ENCODE results near the gene METTL23.
A peak's percentile ranks its signal among the peaks of the same experiment; 100 is the strongest.
"Not testable (repeated sequence)": the region's sequence is repeated elsewhere in the genome, so short reads cannot be mapped to it uniquely, and the experiment has no call there.

The METTL23 gene

DNA sequence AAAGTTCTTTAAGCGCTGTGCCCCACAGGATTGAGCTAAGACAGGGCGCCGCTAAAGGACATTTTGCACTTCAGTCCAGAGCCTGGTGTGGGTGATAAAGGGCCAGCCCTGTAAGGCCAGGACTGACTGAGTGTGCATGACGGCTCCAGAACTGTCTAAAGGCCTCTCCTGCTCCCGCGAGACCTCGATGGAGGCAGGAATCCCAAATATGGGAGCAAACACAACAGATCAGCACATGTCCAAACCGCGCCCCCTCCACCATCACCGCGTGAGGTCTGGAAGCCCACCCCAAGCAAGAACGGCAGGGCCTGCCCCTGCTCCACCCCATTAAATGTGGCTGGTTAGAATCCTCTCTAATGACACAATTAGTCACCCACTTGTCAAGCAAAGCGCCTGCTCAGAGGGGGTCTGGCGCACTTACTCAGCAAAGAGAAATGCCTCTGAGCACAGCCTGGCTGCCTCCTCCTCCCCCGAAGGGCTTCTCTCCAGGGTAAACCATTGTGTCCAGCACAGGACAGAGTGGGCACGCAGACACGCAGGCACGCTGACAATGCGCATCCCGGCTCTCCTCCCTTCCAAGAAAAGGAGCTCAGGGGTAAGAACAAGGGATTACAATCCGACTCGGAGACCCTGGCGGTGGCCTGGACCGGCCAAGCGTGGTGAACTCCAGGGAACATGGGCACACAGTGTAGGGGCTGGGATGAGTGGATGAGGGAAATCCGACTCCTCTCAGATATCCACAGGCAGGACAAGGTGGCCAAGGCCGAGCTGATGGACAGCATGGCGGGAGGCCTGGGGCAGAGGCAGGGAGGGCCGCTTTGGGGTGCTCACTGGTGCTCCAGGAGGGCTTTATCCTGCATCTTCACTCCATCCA is 17.3 kb upstream of the METTL23 start:
- peak in 37 of 42 donors; percentile 47 to 91 (median 70) for DNase-seq
- intact Hi-C loops (cut with DNase I) = no loop called here

DNA sequence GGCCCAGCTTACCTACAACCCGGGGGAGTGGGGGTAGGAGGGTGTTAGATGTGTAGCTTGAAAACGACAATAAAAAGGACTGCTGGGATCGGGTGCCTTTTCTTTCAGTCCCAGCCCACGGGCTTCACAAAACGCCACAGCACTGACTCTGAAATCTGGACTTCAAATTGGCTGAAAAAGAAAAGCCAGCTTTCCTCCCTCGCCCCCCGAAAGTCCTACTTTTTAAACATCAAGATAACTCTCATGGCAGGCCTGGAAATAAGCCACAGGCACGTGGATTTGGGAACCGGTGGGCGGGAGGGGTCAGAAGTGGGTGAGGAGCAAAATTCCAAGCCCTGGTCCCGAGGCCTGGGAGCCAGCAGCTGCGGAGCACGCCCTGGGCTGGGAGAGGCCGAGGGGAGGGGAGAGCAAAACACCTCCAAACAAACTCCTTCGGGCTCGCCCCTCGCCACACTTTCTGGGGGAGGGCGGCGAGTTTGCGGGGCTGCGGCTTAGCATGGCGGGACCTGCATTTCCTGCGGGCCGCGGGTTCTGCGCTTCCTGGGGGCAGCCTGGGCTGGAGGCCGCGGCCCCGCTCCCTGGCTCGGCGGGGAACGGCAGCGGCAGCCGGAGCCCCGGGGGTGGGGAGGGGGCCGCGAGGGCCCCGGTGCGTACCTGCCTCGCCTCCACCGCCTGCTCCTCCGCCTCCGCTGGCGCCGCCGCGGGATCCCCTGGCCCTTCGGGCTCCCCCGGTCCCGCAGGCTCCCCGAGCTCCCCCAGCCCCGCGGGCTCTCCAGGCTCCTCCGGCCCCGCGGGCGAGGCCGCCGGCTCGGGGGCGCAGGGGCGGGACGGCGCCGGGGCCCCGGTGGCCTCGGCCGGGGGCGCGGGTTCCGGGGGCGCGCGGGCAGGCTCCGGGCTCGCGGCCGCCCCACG is 16.4 kb upstream of the METTL23 start:
- peak in 3 of 42 donors; percentile 26 to 59 (median 37) for DNase-seq

DNA sequence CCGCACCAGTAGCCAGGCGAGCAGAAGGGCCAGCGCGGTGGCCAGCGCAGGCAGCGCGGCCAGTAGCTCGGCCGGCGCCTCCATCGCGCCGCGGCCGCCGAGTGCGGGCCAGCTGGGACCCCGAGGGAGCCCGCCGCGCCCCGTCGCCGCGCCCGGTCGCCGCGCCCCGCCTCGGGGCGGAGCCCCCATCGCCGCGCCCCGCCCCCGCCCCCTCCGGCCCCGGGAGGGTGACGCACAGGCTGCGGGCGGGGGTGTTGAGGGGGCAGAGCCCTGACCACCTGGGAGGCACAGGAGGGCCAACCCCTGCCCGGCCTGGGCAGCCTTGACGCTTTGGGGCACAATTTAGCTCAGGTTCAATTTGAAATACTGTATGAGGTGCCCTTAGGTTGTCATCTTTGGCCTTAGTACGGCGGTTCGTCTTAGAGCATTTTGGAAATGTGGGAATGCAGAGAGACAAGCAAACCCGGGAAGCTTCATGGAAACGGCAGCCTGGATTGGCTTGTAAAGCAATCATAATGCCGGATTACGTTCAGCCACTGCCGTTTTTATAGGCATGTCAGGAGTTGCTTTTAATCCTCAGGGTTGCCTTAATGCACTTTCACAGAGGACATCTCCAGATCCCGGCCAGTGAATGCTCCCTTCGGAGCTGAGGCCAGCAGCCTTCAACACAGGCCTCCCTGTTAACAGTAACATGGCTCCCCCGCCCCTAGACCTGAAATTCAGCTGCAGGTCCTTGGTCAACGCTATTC is 15.6 kb upstream of the METTL23 start, which contains the start of gene MXRA7:
Gene MXRA7, minus strand, starts transcription at position 103 of the 749 bp plus-strand sequence. Its CDS starts 19 bp downstream, at position 84.
- peak in 39 of 42 donors; percentile 49 to 89 (median 77) for DNase-seq
- intact Hi-C loops (cut with DNase I) = loop anchor here (2.0 kb wide), 1 partner anchor 16 kb away; the partner anchor contains the start of genes JMJD6 and METTL23

More for the DNA sequence above, 16.4 kb upstream of the METTL23 start:
- intact Hi-C loops (cut with DNase I) = loop anchor here (2.0 kb wide), 1 partner anchor 17 kb away; the partner anchor contains the start of genes JMJD6 and METTL23

DNA sequence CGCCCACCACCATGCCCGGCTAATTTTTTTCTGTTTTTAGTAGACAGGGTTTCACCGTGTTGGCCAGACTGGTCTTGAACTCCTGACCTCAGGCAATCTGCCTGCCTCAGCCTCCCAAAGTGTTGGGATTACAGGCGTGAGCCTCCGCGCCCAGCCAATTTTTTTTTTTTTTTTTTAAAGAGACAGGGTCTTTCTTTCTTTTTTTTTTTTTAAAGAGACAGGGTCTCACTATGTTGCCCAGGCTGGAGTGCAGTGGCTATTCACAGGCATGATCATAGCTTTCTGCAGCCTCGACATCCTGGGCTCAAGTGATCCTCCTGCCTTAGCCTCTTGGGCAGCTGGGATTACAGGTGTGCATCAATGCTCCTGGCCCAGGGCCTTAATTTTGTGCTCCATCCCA is 14.3 kb upstream of the METTL23 start:
- intact Hi-C loops (cut with DNase I); DNase-seq: not testable (repeated sequence)

DNA sequence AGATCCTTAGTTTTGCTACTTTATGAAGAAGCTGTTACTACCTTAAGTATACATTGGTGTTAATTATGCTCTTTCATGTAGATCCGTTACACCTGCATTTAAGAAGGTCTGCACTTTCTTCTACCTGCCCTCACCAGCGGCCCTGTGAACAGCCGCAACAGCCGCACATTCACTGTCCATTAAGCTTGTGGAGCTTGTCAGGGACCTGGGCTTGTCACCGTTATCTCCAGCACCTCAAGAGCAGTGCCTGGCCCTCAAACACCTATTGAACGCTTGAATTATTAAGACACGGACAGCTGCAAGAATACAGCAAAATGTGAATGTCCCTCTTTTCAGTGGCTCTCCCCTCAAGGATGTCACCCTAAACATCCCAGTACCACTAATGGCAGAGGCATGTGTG is 12.9 kb upstream of the METTL23 start:
- intact Hi-C loops (cut with DNase I) = no loop called here
- no peak for DNase-seq

DNA sequence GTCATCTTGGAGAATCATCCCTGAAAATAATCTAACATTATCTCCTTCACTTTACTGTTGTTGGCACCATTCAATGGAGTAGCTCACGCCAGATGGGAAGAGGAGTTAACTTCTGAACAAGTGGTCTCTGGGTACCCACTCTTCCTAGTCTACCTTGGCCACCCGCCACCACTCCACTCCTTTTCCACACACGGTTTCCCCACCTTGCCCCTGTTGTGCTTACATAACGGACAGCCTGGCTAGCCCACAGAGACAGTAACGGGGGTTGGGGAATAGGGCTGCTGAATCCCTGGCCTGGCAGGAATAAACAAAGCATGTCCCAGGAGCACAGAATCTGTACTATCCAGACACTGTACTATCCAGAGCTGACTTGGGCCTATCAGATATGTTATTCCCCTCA is 12.3 kb upstream of the METTL23 start:
- intact Hi-C loops (cut with DNase I) = no loop called here
- DNase-seq = no peak

DNA sequence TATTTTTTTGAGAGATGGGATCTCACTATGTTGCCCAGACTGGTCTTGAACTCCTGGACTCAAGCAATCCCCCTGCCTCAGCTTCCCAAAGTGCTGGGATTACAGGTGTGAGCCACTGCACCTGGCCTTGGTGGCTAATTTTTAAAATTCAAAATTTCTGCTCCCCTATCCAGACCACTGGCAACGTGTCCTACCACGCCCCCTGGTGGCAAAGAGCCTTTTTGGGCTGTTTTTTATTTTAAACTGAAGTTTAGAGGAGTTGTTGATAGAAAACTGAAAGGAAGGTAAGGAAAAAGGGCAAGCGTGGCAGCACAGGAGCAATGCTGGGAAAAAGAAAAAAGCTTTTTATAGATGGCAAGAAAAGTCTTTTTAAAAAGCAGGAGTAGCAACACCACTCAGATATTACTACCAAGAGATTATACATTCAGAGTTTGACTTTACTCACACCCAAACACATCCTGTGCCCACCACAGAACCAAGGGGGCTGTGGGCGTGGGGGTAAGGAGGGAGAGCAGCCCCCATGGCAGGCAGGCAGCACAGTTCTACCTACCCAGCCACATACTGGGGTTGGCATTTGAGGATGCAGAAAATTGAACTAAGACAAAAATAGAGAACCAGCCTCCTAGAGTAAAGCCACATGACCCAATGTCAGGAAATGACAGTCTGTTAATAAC is 11.7 kb upstream of the METTL23 start:
- intact Hi-C loops (cut with DNase I) = no loop called here

DNA sequence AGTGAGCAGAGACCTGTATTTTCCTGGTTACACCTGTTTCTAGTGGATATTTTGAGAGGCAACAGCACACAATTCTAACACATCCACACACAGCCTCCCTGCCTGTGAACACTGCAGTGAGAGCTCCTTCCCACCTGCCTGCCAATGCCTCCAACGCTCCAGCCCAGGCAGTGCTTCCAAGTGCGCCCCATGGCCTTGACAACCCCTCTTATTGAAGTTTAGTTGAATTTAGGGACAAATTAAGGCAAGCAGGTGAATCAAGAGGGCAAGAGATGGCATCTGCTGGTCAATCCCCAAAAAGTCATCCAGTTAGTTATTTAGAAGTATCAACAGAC is 11.2 kb upstream of the METTL23 start:
- DNase-seq = peak in 3 of 42 donors; percentile 44 to 61 (median 49)
- intact Hi-C loops (cut with DNase I) = no loop called here

More for the DNA sequence above, 11.7 kb upstream of the METTL23 start:
- DNase-seq = peak in 39 of 42 donors; percentile 40 to 92 (median 80)

DNA sequence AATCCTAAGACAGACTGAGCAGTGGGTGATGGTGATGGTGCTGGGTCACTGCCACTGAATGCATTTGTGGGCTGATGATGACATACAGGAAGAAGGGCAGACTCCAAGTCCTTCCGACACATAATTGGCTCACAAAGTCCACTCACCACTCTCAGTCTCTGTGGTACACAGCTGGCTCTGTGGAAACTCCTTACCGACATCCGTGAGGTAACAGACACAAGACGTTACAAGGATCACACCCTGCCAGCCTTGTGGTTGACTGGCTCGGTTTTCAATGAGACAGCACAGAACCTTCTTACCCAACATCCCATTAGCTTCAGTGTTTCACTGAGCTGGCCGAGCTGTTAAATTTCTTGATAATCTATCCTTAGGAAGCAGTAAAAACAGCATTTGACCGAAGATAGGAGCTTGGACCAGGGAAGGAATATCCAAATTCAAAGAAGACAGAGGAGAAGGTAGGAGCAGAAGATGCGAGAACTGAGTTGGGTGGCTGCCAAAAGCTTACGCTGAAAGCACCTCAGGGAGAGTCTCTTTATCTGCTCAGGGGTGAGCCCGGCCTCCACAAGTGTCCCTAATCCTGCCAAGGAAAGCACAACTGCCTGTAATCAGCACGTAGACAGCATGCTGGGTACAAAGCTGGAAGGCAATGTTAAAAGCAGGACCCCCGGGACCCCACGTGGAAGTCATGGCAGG is 10.3 kb upstream of the METTL23 start:
- intact Hi-C loops (cut with DNase I) = no loop called here
- DNase-seq = peak in 2 of 42 donors; percentile 46 to 78

DNA sequence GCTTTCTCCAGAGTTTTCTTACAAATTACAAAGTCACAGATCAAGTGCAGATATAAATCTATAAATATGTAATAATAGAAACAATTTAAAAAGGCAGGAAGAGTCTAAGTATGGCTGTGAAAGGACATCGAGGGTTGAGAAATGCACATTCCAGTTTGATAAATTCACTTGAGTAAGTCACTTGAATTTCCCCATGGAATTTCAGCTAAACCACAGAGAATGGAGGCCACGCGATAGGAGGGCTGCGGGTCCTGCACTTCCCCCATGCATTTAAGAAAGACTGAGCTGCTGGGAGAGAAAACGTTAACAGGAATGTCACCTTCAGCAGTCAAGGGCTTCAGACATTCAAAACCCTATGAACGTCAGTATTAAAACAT is 9.8 kb upstream of the METTL23 start:
- intact Hi-C loops (cut with DNase I) = no loop called here
- no peak for DNase-seq

DNA sequence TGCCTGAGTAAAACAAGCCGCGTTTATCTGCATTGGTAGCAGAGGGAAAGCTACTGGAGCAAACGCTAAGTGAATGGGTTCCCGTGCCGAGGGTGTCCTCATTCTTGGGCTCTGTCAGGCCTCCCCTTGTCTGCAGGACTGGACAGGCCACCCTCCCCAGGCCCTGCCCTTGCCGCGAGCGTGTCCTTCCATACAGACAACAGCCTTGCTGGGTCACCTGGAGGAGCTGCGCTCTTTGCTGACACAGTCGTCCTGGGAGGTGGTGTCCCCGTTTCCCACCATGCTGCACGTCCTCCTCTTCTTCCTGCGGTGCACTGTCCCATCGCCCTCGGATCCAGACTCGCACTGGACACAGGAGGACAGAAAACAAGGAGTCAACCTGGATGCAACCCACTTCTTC is 8.1 kb upstream of the METTL23 start:
- intact Hi-C loops (cut with DNase I) = no loop called here

DNA sequence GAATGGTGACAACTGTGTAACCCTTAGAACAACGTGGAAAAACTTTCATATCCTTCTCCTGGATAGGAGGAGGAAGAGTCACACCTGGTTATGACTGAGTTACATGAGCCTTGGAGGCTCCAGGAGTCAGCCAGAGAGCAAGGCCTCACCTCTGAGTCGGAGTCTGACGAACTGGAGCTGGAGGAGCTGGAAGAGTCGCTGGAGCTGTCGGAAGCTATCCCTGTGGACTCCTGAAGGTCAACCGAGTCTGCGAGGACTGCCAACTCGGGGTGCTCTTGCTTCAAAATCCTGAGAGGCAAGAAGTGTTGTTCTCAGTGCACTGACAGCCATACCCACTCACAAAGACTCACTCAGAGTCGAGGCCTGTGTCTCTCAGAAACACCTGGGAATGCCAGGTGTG is 6.4 kb upstream of the METTL23 start:
- intact Hi-C loops (cut with DNase I) = no loop called here
- peak in 1 of 42 donors; percentile 2 for DNase-seq

More for the DNA sequence above, 8.1 kb upstream of the METTL23 start:
- no peak for DNase-seq

DNA sequence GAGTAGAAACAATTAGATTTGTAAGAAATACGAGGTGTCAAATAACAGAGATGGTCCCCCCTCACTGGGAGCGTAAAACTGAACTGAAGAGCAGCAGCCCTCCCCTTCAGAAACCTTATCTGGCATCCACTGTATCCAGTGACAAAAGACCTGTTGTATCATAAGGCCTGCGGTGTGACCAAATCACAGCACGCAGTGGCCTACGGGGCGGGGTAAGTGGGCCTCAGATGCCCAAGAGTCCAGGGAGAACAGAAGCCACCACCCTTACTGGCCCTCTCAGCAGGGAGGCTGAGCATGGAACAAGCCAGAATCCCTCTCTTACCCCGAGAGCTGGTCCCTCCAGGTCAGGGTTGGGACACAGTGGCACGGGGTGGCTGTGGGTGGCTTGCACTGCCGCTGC is 5.7 kb upstream of the METTL23 start:
- peak in 2 of 42 donors; percentile 3 to 27 for DNase-seq
- intact Hi-C loops (cut with DNase I) = no loop called here

DNA sequence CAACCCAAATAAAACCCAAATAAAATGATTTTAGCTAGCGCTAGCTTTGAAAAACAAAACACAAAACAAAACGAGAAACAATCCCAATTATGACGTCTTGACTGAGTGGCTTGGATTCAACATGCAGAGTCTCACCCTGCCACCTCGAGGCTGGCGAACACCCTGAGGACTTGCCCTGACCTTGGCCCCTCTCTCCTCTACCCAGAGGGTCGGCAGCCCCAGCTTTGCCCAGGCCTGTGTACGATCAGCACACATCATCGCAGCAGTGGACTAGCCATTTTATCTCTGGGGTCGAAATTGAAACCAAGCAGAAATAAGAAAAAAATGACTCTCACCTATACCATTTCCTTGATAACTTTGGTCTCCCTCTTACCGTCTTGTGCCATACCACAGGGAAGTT is 5.2 kb upstream of the METTL23 start:
- intact Hi-C loops (cut with DNase I) = no loop called here
- DNase-seq = no peak

DNA sequence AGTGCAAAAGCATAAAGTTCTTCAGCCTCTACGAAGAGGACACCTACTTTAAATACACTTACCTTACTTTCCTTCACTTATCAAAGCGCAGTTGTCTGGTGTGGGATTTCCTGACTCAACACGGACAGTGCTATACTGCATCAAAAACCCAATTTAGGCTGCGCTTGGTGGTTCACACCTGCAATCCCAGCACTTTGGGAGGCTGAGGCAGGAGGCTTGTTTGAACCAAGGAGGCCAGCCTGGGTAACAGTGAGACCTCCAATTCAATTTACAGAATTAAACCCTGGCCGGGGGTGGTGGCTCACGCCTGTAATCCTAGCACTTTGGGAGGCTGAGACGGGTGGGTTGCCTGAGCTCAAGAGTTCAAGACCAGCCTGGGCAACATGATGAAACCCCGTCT is 4.4 kb upstream of the METTL23 start:
- DNase-seq = no peak
- intact Hi-C loops (cut with DNase I) = no loop called here

DNA sequence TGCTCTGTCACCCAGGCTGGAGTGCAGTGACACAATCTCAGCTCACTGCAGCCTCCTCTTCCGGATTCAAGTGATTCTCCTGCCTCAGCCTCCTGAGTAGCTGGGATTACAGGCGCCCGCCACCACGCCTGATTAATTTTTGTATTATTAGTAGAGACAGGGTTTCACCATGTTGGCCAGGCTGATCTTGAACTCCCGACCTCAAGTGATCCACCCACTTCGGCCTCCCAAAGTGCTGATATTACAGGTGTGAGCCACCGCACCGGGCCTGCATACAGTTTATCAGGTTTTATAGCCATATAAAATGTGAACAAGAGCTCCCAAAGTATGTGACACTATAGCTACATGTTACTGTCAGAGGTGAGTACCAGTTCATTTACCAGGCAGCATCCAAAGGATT is 3.7 kb upstream of the METTL23 start:
- DNase-seq; intact Hi-C loops (cut with DNase I): not testable (repeated sequence)

DNA sequence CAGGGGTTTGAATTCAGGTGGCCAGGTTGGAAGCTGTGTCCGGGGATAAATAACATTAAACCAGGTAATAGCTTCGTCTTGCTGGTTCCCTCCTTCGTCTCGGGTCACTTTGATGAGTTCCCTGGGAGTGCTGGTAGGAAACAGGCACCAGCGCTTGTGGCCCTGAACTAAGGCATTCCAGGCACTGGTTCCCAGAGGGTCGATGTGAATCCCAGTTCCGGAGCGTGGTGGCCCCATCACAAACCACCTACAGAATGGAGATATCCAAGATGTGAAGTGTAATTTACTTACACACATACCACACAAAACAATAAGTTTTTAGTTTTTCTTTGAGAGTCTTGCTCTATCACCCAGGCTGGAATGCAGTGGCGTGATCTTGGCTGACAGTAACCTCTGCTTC is 2.8 kb upstream of the METTL23 start:
- DNase-seq = no peak
- intact Hi-C loops (cut with DNase I) = no loop called here
